ENCODE measurements around the gene KCTD13.
"Not testable (repeated sequence)": the region's sequence is repeated elsewhere in the genome, so short reads cannot be mapped to it uniquely, and the experiment has no call there.

Gene KCTD13

DNA sequence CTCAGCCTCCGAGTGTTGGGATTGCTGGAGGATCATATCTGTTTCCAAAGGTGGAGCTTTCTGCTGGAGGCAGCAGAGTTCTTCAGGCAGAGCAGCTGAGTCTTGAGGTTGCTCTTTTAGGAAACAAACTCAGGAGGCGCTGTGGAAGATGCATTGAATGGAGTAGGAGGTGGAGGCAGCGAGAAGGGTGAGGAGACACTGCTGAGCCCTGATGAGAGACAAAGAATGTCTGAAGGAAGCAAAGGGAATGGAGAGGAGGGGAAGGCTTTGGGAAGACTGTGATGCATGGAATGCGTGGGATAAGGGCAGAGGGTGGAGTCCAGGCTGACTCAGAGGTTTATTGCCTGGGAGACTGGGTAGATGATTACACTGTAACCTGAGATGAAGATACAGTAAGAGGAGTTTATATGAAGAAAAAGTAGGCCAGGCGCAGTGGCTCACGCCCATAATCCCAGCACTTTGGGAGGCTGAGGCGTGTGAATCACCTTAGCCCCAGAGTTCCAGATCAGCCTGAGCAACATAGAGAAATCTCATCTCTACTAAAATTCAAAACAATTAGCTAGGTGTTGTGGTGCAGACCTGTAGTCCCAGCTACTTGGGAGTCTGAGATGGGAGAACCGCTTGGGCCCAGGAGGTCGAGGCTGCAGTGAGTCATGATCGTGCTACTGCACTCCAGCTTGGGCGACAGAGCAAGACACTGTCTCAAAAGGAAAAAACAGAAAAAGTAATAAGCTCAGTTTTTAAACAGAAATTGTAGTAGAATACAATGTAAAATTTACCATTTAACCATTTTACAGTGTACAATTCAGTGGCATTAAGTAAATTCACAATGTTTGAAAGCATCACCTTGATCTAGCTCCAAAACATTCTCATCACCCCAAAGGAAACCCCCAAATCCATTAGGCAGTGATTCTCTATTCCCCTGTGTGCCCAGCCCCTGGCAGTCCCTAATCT, 18.1 kb upstream of the KCTD13 start:
- no peak for DNase-seq

DNA sequence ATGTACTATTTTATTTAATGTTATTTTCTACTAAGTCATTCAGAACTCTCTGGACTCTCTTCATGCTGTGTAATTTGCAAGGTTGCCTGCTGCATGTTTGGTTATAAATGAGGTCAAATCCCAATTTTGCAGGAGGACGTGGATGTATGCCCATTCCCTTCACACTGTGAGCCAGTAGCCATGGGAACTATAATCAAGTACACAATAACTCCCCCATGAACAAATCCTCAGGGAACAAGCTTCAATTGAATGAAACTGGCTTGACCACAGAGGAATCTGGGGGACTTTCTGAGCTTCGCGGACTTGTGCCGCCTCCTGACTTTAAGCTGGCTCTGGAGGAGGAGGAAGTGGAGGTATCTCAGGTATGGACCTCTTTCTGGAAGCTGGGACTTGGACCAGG, 14.6 kb upstream of the KCTD13 start:
- DNase-seq: no peak

DNA sequence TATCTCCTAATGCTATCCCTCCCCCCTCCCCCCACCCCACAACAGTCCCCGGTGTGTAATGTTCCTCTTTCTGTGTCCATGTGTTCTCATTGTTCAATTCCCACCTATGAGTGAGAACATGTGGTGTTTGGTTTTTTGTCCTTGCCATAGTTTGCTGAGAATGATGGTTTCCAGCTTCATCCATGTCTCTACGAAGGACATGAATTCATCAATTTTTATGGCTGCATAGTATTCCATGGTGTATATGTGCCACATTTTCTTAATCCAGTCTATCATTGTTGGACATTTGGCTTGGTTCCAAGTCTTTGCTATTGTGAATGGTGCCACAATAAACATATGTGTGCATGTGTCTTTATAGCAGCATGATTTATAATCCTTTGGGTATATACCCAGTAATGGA, 5.7 kb upstream of the KCTD13 start:
- not testable (repeated sequence) for DNase-seq

DNA sequence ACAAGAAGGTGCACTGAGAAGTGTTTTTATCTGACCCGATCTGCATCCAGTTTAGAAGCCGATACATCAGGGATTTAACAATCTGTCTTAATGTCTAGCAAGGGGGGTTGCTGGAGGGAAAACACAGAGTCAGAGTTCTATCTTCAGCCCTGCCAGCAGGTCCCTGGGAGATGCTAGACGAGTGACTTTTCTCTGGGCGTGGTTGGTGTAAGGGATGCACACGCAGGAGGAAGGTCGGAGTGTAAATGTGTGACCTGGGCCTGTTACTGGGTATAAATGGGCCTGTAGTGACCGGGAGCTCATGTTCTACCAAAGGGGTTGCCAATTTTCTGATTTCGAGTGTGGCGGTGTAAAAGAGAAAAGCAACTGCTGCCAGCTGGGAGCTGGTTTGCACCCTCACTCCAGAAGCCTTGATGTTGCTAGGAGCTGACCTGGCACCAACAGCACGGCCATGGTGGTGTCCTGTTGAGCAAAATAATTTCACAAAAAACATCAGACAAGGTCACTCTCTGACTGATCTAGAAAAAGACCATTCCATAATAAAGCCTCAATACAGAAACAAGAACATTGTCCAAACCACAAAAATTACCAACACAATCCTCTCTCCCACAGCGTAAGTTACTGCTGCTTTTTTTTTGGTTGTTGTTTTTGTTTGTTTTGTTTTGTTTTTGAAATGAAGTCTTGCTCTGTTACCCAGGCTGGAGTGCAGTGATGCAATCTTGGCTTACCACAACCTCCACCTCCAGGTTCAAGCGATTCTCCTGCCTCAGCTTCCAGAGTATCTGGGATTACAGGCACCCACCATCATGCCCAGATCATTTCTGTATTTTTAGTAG, 1.3 kb upstream of the KCTD13 start:
- no peak for DNase-seq

DNA sequence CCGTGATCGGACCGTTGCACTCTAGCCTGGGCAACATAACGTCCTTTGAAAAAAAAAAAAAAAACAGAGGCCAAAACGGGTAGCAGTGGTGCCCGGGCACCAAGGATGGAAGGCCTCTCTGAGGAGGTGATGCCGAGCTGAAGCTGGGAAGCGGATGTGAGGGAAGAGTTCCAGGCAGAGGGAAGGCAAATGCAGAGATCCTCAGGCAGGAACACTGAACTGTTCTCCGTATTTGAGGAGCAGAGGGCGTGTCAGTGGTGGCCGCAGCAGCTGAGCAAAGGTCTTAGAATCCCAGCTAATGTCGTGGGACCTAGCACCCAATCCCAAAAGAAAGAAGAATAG, 656 bp upstream of the KCTD13 start:
- DNase-seq: no peak

DNA sequence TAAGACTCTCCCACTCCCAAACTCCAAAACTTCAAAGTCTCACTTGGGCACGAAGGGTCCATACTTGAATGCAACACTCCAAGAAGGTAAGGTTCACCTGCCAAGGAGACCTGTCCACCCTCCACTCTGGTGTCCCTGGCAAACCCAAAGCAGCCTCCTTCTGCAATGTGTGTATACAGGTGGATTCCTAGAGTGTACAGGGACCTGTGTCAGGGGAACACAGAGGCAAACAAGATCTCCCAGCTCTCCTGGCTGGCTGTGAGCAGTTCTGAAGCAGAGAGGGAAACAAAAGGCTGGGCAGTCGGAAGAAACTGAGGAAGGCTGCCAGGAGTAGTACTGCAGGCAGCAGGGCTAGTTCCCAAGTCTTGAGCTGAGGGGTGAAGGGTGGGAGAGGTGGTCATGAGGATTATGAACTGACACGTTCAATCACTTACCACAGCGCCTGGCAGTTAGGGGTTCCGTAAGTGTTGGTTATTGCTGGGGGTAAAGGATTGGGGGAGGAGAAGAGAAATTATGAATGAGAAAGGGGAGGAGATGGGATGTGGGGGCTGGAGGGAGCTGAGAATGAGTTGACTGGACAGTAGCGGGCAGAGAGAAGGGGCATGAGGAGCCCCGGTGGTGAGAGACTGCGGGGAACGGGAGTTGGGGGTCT, 795 bp downstream of the KCTD13 start:
- DNase-seq: no peak

DNA sequence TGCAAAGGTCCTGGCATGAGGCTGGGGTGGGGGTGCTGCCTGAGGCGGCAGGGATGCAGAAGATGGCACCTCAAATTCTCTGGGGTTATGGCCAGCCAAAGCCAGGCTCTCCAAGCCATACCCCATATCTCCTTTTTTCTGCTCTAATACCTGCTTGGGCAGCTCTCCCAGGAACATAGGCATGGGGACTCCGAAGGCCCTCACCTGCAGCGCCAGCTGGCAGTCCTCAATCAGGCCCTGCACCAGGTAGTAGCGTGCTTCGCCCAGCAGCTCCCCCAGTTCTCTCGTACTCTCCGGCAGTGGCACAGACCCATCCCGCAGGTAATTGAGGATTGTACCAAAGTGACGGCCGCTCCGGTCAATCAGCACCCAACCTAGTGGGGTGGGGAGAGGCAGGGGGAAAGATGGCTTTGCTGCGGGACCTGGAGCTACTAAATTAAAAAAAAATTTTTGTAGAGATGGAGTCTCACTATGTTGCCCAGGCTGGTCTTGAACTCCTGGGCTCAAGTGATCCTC, 3.0 kb downstream of the KCTD13 start:
- DNase-seq: no peak

DNA sequence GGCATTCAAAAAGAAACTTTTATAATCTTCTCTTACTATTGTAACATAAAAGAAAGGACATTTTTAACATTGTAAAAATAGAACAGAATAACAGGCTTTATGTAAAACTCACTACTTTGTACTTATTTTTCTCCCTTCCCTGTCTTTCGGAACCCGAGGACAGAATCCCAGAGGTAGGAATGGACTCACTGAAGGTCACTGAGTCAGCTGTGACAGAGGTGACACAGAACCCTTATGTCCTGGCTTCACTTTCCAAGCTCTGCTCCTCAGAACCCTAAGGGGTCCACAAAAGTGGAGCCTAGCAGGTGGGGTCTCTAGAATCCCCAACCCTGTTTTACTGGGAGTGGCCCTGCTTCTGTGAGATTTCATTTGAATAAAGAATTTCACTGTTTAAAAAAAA, 3.7 kb downstream of the KCTD13 start:
- no peak for DNase-seq

DNA sequence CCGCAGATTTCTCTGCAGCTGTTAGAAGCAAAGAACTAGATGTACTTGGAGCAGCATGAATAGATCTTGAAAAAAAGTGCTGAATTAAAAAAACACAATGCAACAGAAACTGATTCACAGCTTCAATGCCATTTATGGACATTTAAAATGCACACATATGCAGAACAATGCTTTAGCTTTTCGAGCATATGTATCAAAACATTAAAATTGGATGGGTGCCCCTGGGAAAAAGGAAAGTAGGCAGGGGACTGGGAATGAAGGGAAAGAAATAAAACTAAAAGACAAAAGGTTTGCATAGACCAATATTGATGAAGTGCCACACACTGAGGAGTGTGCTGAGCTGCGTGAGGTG, 5.0 kb downstream of the KCTD13 start:
- no peak for DNase-seq

DNA sequence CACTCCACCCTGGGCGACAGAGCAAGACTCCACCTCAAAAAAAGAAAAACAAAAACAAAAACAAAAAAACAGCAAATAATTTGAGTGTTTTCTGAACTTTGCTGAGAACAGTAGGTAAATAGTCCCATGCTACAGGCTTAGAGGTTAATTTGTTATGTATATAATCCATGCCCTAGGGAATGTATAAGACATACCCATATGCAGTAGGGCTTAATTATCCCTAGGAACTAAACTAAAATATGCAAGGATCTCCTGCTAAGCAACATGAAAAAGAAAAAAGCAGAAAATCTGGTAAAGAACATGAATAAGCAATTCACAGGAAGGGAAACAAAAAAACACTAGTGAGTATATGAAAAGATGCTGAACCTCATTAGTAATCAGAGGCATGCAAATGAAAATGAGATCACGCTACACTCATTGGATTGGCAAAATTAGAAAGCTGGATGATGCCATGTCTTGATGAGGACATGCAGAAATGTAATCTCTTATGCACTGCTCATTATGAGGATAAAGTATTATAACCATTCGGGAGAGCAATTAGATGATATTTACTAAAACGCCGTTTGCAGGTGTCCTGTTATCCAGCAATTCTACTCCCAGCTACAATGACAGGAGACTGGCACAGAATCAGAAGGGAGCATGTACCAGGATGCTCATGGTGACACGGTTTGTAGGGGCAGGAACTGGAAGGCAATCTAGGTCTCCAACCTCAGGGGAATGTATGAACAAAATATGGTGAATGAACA, 5.6 kb downstream of the KCTD13 start:
- DNase-seq: no peak

DNA sequence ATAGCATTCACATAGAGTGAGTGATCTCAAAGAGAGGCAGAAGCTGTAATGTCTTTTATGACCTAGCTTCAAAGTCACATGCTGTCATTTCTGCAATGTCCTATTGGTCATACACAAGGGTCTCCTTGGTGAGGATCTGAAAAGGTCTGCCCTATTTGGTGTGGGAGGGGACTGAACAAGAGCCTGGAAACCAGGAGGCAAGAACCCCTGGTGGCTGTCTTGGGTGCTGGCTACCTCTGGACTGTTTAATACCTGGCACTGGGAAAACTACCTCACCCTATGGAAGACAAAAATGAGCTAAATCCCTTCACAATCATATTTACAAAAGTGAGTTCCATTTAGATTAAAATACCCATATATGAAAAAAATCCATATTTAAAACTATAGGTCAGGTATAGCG, 9.0 kb downstream of the KCTD13 start:
- no peak for DNase-seq

DNA sequence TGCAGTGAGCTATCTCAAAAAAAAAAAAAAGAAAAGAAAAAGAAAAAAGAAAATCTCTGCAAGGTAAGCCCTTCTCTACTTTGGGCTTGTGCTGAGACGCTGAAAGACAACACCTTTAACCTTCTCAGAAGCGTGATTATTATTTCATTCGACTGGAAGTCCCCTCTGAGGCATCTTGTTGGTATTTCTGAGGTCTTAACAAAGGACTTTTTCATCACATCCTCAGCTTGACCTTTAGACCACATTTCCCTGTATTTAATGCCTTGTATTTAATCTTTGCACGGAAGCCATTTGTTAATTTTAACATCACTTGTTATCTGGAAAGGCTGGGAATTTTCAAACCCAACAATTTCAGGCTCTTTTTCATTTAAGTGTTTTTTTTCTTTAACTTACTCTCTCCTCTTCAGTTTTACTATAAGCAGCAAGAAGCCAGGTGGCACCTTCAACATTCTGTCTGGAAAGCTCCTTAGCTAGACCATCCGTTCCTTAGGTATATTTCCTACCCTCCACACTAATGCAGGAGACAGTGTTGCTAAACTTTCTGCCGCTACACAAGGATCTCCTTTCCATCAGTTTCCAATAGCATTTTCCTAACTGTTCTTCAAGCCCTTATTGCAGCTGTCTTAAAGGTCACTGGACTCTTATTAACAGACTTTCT, 10.3 kb downstream of the KCTD13 start:
- DNase-seq: no peak

DNA sequence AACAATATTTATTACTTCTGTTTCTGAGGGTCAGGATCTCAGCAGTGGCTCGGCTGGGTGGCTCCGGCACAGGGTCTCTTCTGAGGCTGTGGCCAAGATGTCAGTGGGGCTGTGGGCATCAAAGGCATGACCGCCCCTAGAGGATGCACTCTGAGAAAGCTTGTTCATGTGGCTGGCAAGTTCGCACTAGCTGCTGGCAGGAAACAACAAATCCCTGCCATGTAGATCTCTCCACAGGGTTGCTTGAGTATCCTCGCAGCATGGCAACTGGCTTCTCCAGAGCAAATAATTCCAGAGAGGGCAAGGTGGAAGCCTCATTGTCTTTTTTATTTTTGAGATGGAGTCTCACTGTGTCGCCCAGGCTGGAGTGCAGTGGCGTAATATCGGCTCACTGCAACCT, 12.5 kb downstream of the KCTD13 start:
- DNase-seq: no peak

DNA sequence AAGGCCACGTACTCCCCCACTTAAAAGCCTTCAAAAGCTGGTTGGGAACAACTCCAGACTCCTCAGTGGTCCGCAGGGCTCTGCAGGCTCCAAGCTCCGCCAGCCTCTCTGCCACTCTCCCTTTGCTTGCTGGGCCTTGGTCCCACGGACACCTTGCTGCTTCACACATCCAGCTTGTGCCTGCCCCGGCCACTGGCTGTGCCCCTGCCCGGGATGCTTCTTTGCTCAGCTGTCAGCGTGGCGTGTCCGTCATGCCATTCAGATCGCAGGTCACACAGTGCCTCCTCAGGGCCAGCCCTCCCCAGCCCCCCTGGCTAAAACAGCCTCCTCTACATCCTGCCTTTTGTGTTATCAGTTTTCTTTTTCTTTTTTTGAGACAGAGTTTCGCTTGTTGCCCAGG, 13.9 kb downstream of the KCTD13 start:
- no peak for DNase-seq

DNA sequence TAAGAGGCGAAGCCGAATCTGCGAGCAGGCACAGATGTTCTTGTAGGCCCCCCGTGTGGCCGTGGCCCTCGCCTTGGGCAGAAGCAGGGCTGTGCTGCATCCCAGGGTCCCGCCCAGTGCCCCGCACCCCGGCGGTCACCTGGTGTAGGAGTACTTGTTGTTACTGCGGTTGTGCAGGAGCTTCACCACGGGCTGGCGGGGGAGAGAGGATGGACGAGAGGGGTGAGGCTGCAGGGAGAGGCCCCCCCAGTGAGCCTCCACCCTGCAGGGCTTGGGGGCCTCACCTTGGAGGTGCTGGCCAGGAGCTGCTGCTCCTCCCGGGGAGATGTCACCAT, 14.4 kb downstream of the KCTD13 start:
- no peak for DNase-seq

DNA sequence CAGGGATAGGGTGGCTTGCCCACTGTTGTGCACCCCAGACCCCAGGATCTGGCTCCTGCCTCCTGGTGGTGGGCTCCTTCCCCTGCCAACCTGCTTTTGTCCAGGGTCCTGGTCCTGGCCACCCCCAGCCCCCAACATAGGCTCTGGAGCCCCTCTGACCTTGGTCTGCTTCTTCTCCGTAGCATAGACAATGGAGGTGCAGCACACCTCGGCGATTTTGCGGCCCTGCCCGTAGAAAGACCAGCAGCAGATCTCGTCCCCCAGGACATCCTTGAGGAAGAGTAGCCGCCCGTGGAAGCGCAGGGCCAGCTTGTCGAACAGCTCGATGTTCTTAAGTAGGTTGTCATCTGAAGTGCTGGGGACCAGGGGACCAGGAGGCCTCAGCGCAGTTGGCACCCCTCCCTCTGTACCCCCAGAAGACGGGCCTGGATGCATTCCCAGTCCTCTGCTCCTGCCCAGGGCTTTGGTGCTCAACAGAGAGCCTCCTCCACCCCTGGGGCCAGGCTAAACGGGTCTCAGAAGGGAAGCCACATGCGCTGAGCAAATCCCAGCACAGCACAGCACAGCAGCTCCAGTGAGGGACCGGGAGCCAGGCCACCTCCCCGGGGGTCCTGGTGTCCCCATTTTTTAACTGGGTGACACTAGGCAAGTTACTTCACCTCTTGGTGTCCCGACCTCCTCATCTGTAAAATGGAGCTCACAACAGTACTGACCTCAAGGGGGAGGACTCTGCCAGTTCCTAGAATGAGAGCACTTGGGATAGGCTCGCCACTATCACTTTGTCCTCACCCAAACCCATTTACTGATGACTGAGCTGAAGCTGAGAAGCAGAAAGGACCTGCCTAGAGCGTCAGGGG, 15.0 kb downstream of the KCTD13 start:
- DNase-seq: no peak

DNA sequence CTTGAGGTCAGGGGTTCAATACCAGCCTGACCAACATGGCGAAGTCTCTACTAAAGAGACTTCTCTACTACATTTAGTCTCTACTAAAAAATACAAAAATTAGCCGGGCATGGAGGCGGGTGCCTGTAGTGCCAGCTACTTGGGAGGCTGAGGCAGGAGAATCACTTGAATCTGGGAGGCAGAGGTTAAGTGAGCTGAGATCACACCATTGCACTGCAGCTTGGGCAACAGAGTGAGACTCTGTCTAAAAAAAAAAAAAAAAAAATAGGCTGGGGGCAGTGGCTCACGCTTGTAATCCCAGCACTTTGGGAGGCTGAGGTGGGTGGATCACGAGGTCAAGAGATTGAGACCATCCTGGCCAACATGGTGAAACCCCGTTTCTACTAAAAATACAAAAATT, 16.2 kb downstream of the KCTD13 start:
- not testable (repeated sequence) for DNase-seq

DNA sequence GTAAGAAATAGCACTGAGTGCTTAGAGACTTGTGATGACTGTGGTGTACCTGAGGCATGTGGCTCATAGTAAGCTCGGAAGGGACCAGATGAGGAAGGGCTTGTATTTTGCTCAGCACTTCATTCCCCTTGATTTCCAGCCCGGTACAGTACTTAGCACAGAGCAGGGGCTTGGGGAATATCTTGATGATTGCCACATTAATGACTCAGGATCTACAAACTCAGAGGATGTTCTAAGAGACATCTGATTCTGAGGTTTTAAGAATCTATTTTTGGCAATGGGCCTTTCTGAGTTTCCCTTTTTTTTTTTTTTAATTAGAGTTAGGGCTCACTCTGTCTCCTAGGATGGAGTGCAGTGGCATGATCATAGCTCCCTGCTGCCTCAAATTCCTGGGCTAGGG, 16.6 kb downstream of the KCTD13 start:
- DNase-seq: no peak

DNA sequence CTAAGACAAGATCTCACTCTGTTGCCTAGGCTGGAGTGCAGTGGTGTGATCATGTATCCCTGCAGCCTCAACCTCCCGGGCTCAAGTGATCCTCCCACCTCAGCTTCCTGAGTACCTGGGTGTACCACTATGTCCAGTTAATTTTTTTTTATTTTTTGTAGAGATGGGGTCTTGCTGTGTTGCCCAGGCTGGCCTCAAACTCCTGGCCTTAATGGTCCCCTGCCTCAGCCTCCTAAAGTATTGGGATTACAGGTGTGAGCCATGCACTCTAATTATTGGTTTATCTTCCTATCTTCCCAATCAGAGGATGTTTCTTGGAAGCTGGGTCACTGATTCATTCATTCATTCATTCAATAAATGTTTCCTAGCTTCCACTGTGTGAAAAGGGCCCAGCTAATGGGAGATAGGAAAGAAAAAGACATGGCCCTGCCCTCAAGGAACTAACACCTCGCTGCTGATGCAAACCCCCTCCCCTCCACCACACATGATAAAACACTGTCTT, 17.3 kb downstream of the KCTD13 start:
- no peak for DNase-seq

DNA sequence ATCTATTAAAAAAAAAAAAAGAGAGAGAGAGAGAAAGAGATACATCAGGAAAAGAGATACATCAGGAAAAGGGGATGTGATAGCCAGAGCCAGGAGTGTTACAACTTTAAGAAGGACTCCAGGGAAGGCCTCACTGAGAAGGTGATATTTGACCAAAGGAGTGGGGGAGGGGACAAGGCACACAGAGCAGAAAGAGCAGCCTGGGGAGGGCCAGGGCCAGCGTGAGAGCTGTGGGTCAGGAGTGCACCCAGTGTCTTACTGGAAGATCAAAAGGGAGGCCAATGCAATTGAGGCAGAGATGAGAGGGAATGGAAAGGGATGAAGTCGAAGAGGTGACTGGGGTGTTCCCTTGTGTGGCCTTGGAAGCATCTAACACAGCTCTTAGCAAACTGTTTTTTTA, 18.1 kb downstream of the KCTD13 start:
- no peak for DNase-seq
